Psoas muscle (tissue), 8 donors: Measurements from ENCODE around the gene HSF5. TPM values are rescaled to one million over a fixed set of nuclear protein-coding genes. Genes with fewer than 3 reads are reported as not detected.
A peak's percentile ranks its signal among the peaks of the same experiment; 100 is the strongest.

ENCODE experiments used
- ATAC-seq, 4 donors: fragments of 200-7000 bp; cut with Tn5 transposase; one replicate each; pipeline ENCODE4 v1.9.1; 2020; ENCODE audit warnings: moderate library complexity in 3 of 4, mild to moderate bottlenecking in 2 of 4
- DNase-seq, 2 donors: peaks; one replicate each; pipeline ENCODE4 v3.0.0-alpha.2; 2020
- H3K27ac ChIP-seq: fragments of 200-600 bp; one replicate; pipeline ENCODE4 v1.8.0; 2022
- H3K27me3 ChIP-seq, 3 donors: fragments of 200-600 bp in 1 of 3; one replicate each; pipeline versions ENCODE4 v1.6.1 to v1.8.0; 2013 to 2022; ENCODE audit warnings: low read length in 2 of 3, mild to moderate bottlenecking in 2 of 3, moderate library complexity in 1 of 3; ENCODE audit not compliant: insufficient read depth in 3 of 3
- H3K36me3 ChIP-seq, 2 donors: fragments of 200-600 bp in 1 of 2; one replicate each; pipeline versions ENCODE4 v1.6.1 to v1.8.0; 2013 to 2022; ENCODE audit warnings: low read depth in 1 of 2, mild to moderate bottlenecking in 1 of 2, moderate library complexity in 1 of 2; ENCODE audit not compliant: insufficient read depth in 1 of 2
- H3K4me1 ChIP-seq: fragments of 200-600 bp; one replicate; pipeline ENCODE4 v1.8.0; 2022
- H3K4me3 ChIP-seq: fragments of 200-600 bp; one replicate; pipeline ENCODE4 v1.8.0; 2022; ENCODE audit warnings: mild to moderate bottlenecking
- H3K9me3 ChIP-seq: fragments of 200-600 bp; one replicate; pipeline ENCODE4 v1.8.0; 2022
- WGBS, 3 donors: extraction: QIAGEN DNeasy Blood & Tissue Kit; methylation state at CpG; one replicate each; pipeline versions ENCODE4 v1.1.6 to v1.1.7; 2013; 5-methylcytosine and 5-hydroxymethylcytosine counted together
- intact Hi-C, 2 donors: fragments of 100-400 bp; cut with DNase I; formaldehyde crosslinking; loops; one replicate each; pipeline versions ENCODE4 v1.11.0 to v1.14.2; 2022
- polyA plus RNA-seq, 3 donors: library from polyadenylated mRNA; stranded (reverse); fragments of 200-250 nt; gene quantifications; one replicate each; pipeline ENCODE4 v1.2.3, GENCODE V29; 2013
- total RNA-seq, 4 donors: library from RNA; stranded (reverse); fragmentation: NEBNext Ultra II Directional in 2 of 4; extraction: Animal tissue kit (Norgen Biotek cat#: 25700) in 2 of 4; gene quantifications; one replicate each; pipeline versions ENCODE4 v1.2.1 to v1.2.4, GENCODE V29; 2021 to 2023
- TF ChIP-seq, protein P1 (sequence below): fragments of 200-600 bp; IDR thresholded peaks from one replicate; pipeline ENCODE4 v1.8.0; 2022; ENCODE audit warnings: antibody characterized with exemption
- donor health status: healthy with polysubstance abuse.
- donor health status: DM: no; HTN: no; CAD: no; lungs with moderate emphysema.
- donor health status: Bipolar disorder and iron deficiency.
- donor health status: healthy.
- donor health status: DM: yes; HTN: yes; CAD: no.
- donor health status: DM: no; HTN: no; CAD: no.
- donor health status: DM: no; HTN: no; CAD: no.
- donor health status: DM: yes; HTN: yes; CAD: no.

HSF5 gene
- total and polyA plus RNA-seq, 7 donors: not detected

DNA sequence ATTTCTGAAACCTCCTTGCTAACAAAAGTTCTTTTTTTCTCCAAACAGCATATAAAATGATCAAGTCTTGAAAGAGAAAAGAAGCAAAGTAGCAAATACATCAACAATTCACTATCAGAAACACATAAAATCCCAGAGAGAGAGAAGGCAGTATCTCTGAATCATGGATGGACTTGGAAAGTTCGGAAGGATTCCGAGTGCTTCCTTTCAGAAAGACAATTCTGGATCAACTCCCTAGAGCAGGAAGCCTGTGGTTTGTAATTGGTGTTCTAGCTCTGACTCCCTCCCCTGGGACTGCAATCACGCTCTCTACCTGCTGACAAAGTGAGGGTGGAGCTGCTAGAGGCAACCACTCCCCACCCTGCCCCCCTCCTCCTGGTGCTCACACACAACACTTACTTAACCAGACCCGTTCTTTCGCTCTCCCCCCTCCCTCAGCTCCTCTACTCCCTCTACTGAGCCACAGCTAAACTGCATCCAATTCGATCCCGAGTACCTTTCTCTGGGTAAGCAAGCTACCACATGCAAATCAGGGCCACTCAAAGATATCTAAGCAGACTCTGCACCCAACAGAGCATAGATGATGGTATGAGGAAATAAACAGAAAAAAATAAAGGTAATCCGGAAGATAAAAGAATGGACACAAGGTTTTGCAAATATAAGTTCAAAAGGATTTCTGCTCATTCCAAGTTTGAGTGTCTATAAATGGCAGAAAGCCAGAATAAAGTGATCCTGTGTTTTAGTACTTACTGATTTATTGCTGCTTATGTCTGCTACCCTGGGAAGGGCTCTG lies 70.7 kb downstream of the HSF5 start, which contains the start of gene RNF43:
Gene RNF43 (minus strand): TSS at position 235 of the 793 bp plus-strand sequence. CDS start 1,957 bp downstream, outside the sequence.
- Histone ChIP-seq H3K4me3 (peak within 1 kb of the TSS; percentile 58), H3K27ac (no peak within 1 kb of the TSS), H3K4me1 (no peaks in the 10 kb centered on the region), H3K9me3 (no peaks in the 10 kb centered on the region), H3K36me3 (no peaks in the 10 kb centered on the region), H3K27me3 (no peaks in the 10 kb centered on the region)
- DNase-seq: peak; percentile 69 to 81
- 1 to 4% (median 2%) methylated on average over 8 of the region's 8 CpGs for WGBS, 3 donors
- intact Hi-C loops: loop anchor here in 1 of 2 donors (2.0 to 10.0 kb wide), 3 partner anchors 65 to 169 kb away; partner anchors contain the start of gene SUPT4H1
- TF ChIP-seq, protein P1, sequence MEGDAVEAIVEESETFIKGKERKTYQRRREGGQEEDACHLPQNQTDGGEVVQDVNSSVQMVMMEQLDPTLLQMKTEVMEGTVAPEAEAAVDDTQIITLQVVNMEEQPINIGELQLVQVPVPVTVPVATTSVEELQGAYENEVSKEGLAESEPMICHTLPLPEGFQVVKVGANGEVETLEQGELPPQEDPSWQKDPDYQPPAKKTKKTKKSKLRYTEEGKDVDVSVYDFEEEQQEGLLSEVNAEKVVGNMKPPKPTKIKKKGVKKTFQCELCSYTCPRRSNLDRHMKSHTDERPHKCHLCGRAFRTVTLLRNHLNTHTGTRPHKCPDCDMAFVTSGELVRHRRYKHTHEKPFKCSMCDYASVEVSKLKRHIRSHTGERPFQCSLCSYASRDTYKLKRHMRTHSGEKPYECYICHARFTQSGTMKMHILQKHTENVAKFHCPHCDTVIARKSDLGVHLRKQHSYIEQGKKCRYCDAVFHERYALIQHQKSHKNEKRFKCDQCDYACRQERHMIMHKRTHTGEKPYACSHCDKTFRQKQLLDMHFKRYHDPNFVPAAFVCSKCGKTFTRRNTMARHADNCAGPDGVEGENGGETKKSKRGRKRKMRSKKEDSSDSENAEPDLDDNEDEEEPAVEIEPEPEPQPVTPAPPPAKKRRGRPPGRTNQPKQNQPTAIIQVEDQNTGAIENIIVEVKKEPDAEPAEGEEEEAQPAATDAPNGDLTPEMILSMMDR: peak; percentile 64
- peak; percentile 91 to 100 (median 98) for ATAC-seq

DNA sequence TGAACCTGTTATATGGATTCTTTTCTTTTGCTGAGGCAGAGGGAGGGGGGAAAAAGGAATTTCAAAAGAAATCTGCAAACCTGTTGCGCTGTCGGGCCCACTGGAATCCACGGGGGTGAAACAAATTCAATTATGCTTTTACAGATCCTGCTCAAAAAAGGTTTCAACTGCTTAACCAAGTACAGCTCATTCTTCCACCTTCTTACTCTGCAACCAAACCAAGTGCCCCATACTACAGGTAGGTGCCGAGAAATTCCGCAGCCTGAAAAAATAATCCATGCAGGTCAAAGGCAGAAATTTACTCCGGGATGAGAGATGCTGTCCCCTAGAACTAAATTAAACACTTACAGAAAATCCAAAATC lies 71.3 kb downstream of the HSF5 start:
- H3K27me3 ChIP-seq: no peaks in the 10 kb centered on the region
- no peaks in the 10 kb centered on the region for H3K9me3 ChIP-seq
- no peak for ATAC-seq
- H3K27ac ChIP-seq: no peak overlapping the region
- H3K36me3 ChIP-seq: no peaks in the 10 kb centered on the region
- WGBS, 3 donors: 41 to 43% (median 41%) methylated on average over 6 of the region's 6 CpGs
- intact Hi-C loops: loop anchor here in 1 of 2 donors (2.0 to 10.0 kb wide), 3 partner anchors 64 to 168 kb away; partner anchors contain the start of gene SUPT4H1
- H3K4me3 ChIP-seq: peak overlapping the region; percentile 58
- TF ChIP-seq, protein P1: no peak
- no peak for DNase-seq
- no peaks in the 10 kb centered on the region for H3K4me1 ChIP-seq

DNA sequence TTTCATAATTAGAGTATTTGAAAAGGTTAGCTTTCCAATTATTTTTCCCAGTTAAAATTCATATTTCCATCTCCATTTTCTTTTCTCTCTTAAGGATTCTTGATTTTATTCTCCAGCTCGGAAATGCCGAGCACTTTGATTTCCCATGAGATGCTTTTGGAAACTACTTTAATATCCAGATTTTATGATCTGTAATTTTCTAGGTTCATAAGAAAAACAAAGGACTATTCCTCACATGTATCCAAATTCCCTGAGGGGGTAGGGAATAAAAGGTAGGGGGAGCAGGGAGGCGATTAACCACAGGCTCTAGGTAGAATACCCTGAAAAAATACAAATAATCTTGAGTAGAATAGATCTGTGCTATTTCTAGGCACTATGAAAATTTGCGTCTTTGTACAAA lies 71.8 kb downstream of the HSF5 start:
- H3K4me3 ChIP-seq: no peak overlapping the region
- H3K36me3 ChIP-seq: no peaks in the 10 kb centered on the region
- intact Hi-C loops: loop anchor here in 1 of 2 donors (2.0 to 10.0 kb wide), 3 partner anchors 64 to 168 kb away; partner anchors contain the start of gene SUPT4H1
- H3K27ac ChIP-seq: no peak overlapping the region
- ATAC-seq: no peak
- 92 to 96% (median 94%) methylated on average over 4 of the region's 4 CpGs for WGBS, 3 donors
- DNase-seq: no peak
- H3K27me3 ChIP-seq: no peaks in the 10 kb centered on the region
- H3K4me1 ChIP-seq: no peaks in the 10 kb centered on the region
- TF ChIP-seq, protein P1: no peak
- H3K9me3 ChIP-seq: no peaks in the 10 kb centered on the region

DNA sequence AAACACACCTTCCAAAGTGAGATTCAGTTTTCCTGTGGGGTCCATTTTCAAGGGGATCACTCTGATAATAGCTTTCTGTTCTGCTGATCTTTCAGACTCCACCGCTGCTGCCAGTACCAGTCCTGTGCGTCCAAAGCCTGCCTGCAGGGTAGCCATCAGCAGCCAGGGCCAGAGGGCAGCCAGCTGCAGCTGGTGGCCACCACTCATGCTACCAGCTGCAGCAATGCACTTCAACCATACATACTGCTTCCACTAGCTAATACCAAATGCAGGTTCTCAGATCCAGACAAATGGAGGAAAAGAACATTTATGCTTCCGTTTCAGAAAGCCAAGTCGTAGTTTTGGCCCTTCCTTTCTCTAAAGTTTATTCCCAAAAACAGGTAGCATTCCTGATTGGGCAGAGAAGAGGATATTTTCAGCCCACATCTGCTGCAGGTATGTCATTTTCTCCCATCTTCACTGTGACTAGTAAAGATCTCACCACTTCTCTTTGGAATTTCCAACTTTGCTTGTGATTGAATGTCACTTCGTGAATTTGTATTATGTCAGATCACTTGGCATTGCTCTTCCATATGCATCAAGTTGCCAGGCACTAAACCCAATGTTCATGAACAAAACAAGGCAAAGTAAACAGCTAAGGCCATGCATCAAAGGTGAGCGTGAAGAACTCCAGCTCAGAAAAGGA lies 72.7 kb downstream of the HSF5 start:
- DNase-seq (no peak), ATAC-seq (no peak)
- Histone ChIP-seq H3K9me3 (no peaks in the 10 kb centered on the region), H3K36me3 (no peaks in the 10 kb centered on the region), H3K4me3 (no peak overlapping the region), H3K27me3 (no peaks in the 10 kb centered on the region), H3K4me1 (no peaks in the 10 kb centered on the region), H3K27ac (no peak overlapping the region)
- WGBS, 3 donors: 65 to 75% (median 74%) methylated on average over 6 of the region's 6 CpGs
- TF ChIP-seq, protein P1: no peak
- intact Hi-C loops: loop anchor here in 1 of 2 donors (2.0 to 10.0 kb wide), 3 partner anchors 63 to 167 kb away; partner anchors contain the start of gene SUPT4H1
